HG02798 (cell line): ENCODE measurements around the gene PHC2.

Source experiments
- ATAC-seq: cut with Tn5 transposase; IDR thresholded peaks from one replicate; pipeline ENCODE4 v1.9.1; 2021; ENCODE audit warnings: mild to moderate bottlenecking; ENCODE audit not compliant: unreplicated experiment, poor library complexity

Gene PHC2

DNA sequence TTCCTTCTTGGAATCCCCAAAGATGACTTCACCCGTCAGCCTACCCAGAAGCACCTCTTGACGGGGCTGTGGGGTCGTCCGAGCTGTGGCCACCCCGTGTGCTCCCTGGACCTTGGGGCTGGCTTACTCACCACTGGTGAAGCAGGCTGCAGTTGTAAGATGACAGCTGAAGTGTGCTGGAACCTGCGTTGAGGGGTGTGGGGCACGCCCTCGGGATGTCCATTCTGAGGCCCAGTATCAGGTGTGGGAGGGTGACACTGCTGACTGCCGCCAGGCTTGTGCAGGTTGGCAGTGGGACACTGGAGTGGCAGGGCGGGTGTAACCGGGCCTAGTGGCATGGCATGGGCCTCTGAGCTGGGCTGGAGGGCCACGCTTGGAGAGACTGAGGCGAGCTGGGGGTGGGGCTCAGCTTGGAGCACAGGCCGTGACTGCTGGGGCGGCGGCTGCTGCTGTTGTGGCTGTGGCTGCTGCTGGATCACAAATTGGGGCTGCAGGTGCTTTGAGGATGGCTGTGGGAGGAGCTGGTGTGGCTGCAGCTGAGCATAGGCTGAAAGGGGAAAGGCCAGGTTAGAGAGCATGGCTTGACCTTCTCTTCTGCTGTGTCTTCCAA lies 76.1 kb downstream of the PHC2 start:
- no peak for ATAC-seq

DNA sequence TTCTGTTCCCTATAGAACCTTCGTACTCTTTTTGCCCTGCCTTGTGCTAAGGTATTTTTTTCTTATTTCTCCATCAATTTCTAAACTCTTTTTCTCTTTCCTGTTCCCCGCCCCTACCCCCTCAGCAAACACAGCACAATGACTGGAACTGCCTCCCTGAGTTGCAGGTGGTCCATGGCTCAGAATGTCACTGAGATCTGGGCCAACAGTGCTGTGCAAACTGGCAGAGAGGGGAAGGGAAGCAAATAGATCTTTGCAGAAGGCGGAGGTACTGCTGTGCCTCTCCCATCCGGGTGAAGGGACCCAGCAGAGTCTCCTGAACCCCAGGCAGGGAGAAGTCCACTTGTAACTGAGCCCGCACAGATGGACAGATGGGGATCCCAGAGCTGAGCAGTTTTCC lies 77.4 kb downstream of the PHC2 start:
- ATAC-seq = no peak

GRCh38 chr1:33351281-33351660 lies 79.6 kb downstream of the PHC2 start:
- no peak for ATAC-seq

DNA sequence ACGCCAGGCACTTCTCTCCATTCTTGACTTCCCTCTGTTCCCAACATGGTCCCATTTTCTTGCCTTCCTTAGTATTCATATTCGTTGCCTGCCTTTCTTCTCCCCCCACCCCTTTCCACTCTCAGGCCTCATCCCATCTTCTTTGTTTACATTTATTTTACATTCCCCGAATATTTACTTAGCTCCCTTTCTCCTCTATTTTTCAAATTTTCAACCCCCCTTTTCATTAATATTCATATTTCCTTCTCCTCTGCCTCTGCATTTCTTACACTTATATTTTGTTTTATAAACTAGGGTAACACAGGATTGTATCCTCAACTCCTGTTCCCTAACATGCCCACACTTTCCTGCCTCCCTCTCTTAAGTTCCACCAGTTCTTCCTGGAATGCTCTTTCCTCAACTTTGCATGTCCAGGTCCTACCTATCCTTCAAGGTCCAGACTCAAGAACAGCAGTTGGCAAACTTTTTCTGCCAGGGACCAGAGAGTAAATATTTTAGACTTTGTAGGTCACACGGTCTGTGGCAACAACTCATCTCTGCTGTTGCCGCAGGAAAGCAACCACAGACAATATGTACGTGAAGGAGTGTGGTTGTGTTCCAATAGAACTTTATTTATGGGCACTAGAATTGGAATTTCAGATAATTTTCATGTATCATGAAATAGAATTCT lies 80.1 kb downstream of the PHC2 start:
- no peak for ATAC-seq

DNA sequence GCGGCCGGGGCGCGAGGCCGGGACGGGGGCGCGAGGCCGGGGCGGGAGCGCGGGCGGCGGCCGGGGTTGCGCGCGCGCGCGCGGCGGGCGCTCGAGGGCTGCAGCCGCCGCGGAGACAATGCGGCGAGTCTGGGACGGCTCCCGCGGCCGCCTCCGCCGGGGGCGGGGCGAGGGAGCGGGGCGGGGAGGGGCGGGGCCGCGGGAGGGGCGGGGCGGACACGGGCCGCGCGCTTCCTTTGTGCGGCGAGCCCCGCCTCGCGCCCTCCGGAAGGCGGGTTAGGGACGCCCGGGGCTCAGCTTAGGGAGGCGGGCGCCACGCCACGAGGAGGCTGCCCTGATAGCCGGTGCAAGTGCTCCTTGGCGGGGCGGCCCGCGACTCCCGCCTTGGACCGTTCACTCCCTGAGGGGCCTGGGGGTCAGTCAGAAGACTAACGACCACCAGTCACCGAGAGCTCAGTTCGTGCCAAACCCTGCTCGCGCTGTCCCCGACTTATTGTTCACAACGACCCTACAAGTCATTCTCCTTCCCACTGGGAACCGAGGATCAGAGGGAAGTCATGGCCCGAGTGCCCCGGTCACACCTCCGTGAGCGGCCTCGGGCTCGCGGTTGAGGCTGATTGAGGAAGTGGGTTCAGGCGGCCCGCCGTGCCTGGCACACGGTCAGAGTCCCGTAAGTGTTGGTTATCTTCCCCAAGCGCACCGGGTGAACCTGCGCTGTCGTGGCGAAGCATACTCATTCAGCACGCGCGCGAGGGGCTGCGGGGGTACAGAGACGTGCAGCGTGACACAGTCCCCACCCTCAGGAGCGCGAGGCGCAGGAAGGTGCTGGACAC lies 80.9 kb downstream of the PHC2 start:
- ATAC-seq = peak; percentile 85

DNA sequence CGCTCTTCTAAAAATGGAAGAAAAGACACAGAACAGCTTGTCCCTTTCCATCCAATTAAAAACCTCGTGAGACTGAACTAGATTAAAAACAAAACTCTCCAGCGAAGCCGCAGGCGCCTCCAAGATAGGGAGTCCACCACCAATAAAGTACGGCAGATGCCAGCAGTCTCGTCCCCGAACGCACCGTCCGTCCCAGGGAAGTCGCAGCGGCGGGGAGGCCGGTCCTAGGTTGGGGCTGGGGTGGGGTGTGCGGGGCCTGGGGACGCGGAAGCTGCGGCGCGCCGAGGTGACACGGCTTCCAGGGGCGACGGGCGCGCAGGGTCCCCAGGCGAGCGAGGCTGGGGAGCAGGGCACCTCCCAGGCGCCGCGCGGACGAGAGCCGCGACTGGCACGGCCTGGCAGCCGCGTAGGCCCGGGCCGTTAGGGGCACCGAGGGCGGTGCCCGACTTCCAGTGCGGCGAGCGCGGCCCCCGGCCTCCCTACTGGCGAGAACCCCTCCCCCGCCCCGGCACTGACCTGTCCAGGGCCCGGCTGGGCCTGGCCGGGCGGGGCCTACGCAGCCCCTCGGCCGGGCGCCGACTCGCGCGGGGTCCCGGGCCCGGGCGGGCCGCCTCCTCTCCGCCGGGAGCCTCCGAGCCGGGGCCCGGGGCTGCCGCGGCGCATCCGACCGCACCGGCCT lies 81.7 kb downstream of the PHC2 start:
- ATAC-seq = peak; percentile 46

- no peak for ATAC-seq
Measured at GRCh38 chr1:33348676-33349080, 82.2 kb downstream of the PHC2 start.

- ATAC-seq = no peak
Measured at GRCh38 chr1:33348194-33348593, 82.7 kb downstream of the PHC2 start.

- no peak for ATAC-seq
Measured at GRCh38 chr1:33347650-33347992, 83.3 kb downstream of the PHC2 start.

GRCh38 chr1:33346927-33347649 lies 83.8 kb downstream of the PHC2 start:
- ATAC-seq = no peak

DNA sequence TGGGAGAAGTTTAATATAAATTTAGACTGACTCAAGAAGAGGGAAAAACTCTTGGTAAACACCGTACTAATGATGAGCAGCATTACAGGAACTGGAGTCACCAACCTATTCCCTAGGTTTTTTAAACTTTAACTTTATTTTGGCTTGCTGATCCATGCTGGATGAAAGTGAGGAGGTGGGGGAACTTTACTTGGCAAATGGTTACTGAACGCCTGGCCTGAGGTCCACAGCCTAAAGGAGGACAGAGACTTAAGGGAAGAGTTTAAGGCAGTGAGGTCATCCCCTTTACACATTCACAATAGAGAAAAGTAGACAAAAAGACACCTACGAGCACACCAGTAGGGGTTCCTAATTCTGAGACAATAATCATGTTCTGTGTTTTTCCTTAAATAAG lies 84.4 kb downstream of the PHC2 start:
- ATAC-seq = no peak

DNA sequence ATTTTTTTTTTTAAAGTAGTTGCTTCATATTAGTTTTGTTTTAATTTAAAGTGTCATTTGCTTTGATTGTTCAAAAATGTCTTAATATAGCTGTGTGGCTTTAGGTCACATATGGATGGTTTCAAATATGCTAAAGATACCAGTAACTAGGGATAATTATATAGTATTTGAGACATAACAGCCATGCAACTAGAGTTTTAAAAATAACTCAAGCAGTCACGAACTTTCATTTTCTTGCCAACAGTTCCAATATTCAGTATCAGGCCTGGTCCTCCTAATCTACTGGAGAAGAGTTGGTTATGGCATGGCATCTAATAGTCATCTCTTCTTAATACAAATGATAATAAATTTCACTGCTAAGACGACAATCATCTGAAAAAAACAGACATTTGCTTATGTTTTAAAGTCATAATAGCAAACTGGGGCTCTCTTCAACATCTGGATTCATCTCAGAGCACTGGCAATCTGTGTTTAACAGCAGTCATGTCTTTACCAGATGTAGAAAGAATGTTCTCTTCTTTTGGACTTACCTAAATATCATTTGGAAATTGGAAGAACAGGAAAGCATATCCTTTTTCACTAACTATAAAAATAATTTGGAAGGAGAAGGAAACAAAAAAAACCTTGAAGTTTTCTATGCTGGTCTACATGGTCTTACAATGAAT lies 85.9 kb downstream of the PHC2 start:
- ATAC-seq = no peak

GRCh38 chr1:33343539-33343938 lies 87.4 kb downstream of the PHC2 start:
- no peak for ATAC-seq

GRCh38 chr1:33342041-33342723 lies 88.7 kb downstream of the PHC2 start:
- no peak for ATAC-seq

DNA sequence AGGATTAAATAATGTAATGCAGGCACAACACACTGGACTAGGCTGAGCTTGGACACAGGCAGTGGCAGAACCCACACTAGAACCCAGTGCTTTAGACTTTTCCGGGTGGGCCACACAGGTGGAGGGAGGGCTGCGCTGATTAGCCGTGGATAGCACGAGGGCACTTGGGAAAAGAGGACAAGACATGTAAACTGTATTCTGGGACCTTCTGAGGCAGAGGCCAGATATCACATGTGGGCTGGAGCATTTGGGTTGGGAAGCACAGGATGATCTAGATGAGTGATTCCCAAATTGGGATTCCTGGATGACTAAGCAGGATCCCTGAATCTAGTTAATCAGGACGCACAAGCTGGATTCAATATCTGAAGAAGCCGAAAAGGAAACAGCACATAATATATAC lies 89.7 kb downstream of the PHC2 start:
- no peak for ATAC-seq

- ATAC-seq = no peak
Measured at GRCh38 chr1:33339413-33339812, 91.5 kb downstream of the PHC2 start.

DNA sequence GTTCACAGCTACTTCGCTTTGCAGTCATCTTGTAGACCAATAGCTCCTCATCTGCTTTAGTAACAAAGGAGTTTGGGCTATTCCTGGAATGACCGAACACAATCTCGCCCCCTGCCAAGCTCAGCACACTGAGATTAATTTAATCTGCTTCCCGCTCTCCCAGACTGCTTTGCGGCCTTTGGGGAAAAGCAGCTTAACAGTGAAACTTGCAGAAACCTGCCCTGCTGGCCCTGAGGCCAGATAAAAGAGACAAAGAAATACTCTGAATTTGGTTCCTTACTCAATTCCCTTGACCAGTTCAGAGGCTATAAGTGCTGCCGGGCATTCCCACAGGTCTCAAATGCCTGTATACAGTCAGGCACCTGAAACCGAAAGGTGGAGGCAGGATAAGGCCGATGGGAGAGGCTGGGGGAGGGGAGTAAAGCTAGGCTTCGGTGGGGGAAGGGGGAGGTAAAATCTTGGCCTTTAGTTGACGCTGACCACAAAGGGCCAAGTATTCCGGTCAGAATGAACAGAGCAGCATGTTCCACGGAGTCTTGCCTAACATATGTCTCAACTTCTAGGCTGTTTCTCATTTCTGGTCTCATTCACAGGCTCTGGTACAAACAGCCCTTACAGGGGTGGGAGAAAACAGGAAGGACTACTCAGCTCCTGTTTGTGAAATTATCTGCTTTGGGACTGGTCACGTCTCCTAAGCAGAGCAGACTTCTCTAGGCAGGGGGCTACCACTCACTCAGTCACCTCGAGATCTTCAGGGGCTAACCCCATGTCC lies 92.3 kb downstream of the PHC2 start:
- ATAC-seq = no peak

- no peak for ATAC-seq
Measured at GRCh38 chr1:33338048-33338439, 92.9 kb downstream of the PHC2 start.

DNA sequence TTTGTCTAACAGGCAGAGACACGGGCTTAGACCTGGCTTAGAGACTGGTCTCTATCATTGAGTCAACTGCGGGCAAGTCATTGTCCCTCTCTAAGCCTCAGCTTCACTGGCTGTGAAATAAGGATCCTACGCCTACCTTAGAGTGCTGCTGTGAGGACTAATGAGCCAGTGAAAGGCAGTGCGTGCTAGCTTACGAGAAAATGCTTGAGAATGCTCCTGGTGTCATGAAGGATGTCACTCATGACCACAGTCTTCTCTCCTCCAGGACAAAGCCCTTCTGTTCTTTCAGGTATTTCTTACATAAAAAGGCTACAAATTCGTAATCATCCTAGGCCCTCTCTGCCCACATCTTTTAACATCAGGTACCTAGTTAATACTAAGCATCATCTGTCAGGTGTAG lies 93.5 kb downstream of the PHC2 start:
- no peak for ATAC-seq
